ENCODE results near the gene EYS.

DNA sequence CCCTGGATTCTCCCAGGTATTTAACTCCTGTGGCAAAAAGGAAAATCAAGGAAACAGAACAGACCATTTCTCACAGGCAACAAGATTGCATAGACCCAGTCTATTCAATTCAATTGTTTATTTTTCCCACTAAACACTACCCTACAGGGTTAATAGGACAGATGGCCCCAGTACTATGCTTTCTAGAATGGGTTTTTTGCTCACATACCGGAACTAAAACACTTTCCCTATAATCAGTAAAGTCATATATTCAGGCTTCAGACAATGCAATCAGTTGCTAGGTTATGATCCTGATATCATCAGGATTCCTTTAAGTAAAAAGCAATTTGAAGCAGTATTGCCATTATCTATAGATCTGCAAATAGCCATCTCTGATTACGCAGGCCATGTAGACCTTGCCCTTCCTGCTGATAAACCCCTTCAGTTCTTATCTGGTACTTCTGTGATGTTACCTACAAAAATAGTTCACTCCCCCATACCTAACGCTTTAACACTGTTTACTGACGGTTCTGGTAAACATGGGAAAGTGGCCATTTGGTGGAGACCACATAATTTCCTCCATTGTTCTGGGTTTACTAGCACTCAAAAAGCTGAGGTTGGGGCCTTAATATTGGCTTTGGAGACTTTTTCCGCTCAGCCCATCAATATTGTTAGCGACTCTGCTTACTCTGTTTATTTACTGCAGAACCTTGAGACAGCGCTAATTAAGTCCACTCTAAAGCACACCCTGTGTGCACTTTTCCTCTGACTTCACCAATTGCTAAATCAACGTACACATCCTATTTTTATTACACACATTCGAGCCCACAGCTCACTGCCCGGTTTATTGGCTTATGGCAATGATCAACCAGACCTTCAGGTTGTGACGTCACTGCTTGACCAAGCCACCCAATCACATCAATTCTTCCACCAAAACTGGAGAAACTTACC is 1405.5 kb downstream of the EYS start:
- TF ChIP-seq, protein P1, sequence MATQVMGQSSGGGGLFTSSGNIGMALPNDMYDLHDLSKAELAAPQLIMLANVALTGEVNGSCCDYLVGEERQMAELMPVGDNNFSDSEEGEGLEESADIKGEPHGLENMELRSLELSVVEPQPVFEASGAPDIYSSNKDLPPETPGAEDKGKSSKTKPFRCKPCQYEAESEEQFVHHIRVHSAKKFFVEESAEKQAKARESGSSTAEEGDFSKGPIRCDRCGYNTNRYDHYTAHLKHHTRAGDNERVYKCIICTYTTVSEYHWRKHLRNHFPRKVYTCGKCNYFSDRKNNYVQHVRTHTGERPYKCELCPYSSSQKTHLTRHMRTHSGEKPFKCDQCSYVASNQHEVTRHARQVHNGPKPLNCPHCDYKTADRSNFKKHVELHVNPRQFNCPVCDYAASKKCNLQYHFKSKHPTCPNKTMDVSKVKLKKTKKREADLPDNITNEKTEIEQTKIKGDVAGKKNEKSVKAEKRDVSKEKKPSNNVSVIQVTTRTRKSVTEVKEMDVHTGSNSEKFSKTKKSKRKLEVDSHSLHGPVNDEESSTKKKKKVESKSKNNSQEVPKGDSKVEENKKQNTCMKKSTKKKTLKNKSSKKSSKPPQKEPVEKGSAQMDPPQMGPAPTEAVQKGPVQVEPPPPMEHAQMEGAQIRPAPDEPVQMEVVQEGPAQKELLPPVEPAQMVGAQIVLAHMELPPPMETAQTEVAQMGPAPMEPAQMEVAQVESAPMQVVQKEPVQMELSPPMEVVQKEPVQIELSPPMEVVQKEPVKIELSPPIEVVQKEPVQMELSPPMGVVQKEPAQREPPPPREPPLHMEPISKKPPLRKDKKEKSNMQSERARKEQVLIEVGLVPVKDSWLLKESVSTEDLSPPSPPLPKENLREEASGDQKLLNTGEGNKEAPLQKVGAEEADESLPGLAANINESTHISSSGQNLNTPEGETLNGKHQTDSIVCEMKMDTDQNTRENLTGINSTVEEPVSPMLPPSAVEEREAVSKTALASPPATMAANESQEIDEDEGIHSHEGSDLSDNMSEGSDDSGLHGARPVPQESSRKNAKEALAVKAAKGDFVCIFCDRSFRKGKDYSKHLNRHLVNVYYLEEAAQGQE (IDR thresholded peaks at IDR 0.05; ENCODE audit: insufficient read depth in 1 of 2, low read depth in 2 of 2, low read length in 2 of 2): no peak
- TF ChIP-seq POLR2AphosphoS5 (IDR thresholded peaks at IDR 0.05; ENCODE audit: low read depth, low read length): no peak
- no peak for TF ChIP-seq SIN3A (IDR thresholded peaks at IDR 0.05; ENCODE audit: borderline replicate concordance, insufficient read depth, low read length)
- TF ChIP-seq FOXP2 (optimal IDR thresholded peaks at IDR 0.05; ENCODE audit: borderline replicate concordance, extremely low read depth, extremely low read length, insufficient read depth): no peak
- no peak for TF ChIP-seq TAF1 (IDR thresholded peaks at IDR 0.05; ENCODE audit: borderline replicate concordance, insufficient read depth, low read length)
